Aorta (tissue), 5 donors: ENCODE measurements around the gene RENBP. TPM values are rescaled to one million over a fixed set of nuclear protein-coding genes. Genes with fewer than 3 reads are reported as not detected.
A peak's percentile ranks its signal among the peaks of the same experiment; 100 is the strongest.

Experiments used
- ATAC-seq: fragments of 200-7000 bp; cut with Tn5 transposase; one replicate; pipeline ENCODE4 v1.9.1; 2022; ENCODE audit warnings: moderate library complexity; ENCODE audit not compliant: low FRiP score
- DNase-seq, 2 donors: peaks; one replicate each; pipeline ENCODE4 v3.0.0-alpha.2; 2020
- H3K27ac ChIP-seq, 2 donors: one replicate each; pipeline ENCODE4 v1.5.1; 2013; ENCODE audit warnings: low read length in 2 of 2, mild to moderate bottlenecking in 2 of 2, moderate library complexity in 2 of 2, control low read depth in 1 of 2, inconsistent platforms in 1 of 2, low read depth in 1 of 2
- H3K27me3 ChIP-seq, 2 donors: one replicate each; pipeline ENCODE4 v1.6.1; 2013; ENCODE audit warnings: control low read depth in 1 of 2, low read length in 1 of 2, mild to moderate bottlenecking in 1 of 2, moderate library complexity in 1 of 2; ENCODE audit not compliant: insufficient read depth in 2 of 2, control insufficient read depth in 1 of 2
- H3K36me3 ChIP-seq, 2 donors: one replicate each; pipeline ENCODE4 v1.6.1; 2013; ENCODE audit warnings: control low read depth in 1 of 2, low read length in 1 of 2, mild to moderate bottlenecking in 1 of 2; ENCODE audit not compliant: insufficient read depth in 2 of 2, control insufficient read depth in 1 of 2
- H3K4me1 ChIP-seq, 2 donors: one replicate each; pipeline ENCODE4 v1.6.1; 2013; ENCODE audit warnings: low read length in 2 of 2, control low read depth in 1 of 2, mild to moderate bottlenecking in 1 of 2, moderate library complexity in 1 of 2; ENCODE audit not compliant: insufficient read depth in 2 of 2, control insufficient read depth in 1 of 2
- H3K4me3 ChIP-seq, 2 donors: one replicate each; pipeline ENCODE4 v1.5.1; 2013; ENCODE audit warnings: low read length in 2 of 2, control low read depth in 1 of 2, mild to moderate bottlenecking in 1 of 2
- H3K9me3 ChIP-seq: one replicate; pipeline ENCODE4 v1.6.1; 2013; ENCODE audit warnings: mild to moderate bottlenecking, low read length; ENCODE audit not compliant: control insufficient read depth
- WGBS, 2 donors: extraction: QIAGEN DNeasy Blood & Tissue Kit; methylation state at CpG; one replicate each; pipeline ENCODE4 v1.1.7; 2013; 5-methylcytosine and 5-hydroxymethylcytosine counted together
- intact Hi-C, 2 donors: fragments of 100-400 bp; cut with DNase I; formaldehyde crosslinking; loops; one replicate each; pipeline versions ENCODE4 v1.14.2 to v1.15.0; 2022
- polyA plus RNA-seq, 2 donors: library from polyadenylated mRNA; stranded (reverse); fragments of 200-250 nt; gene quantifications; one replicate each; pipeline ENCODE4 v1.2.3, GENCODE V29; 2013
- total RNA-seq, 2 donors: library from RNA; stranded (reverse); fragmentation: NEBNext Ultra II Directional; extraction: Animal tissue kit (Norgen Biotek cat#: 25700); gene quantifications; one replicate each; pipeline ENCODE4 v1.2.1, GENCODE V29; 2021
- donor health status: healthy with polysubstance abuse.
- donor health status: Bipolar disorder and iron deficiency.
- donor health status: DM: no; HTN: no; CAD: no.
- donor health status: DM: no; HTN: no; CAD: no.
- donor health status: DM: yes; HTN: yes; CAD: no.

Gene RENBP
- total and polyA plus RNA-seq, 4 donors, result 10.5 to 20.9 (median 13.8) TPM

DNA sequence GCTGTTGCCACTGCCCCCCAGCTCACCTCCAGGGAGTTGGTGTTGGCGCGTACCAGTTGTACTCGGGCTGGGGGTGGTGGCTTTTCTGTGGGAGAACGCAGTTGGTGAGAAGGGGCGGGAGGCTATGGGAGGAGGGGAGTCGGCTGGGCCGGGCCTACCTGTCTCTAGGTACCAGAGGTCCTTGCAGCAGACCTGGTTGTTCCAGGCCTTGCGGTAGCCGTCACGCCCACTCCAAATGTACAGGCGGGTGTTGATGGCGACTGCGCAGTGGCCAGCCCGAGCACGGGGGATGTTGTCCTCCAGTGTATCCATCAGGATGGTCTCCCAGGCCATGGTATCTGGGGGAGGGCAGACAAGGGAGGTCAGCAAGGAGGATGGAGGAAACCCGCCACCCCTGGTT lies 15.6 kb upstream of the RENBP start:
- ATAC-seq, result no peak
- intact Hi-C loops, result no loop called here
- peaks cover 0 to 4% of the 10 kb centered on the region in 2 donors for H3K36me3 ChIP-seq

DNA sequence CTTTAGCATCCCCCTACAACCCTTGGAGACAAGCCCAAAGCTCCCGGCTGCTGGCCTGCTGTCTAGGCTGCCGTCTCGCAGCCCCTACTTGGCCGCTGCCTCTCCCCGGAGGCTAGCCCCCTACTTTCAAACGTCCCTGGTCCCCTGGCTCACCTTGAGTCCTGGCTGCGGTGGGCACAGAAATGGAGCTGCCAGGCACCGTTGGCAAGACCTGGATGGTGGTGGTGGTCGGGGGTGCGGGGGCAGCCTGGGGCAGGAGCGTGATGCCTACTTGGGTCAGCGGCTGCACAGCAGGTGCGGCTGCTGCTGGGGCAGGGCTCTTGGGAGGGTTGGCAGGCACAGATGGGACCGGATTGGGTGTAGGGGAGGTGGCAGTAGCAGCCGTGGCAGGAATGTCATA lies 15.2 kb upstream of the RENBP start:
- WGBS, 2 donors, result 86 to 93% methylated on average over 15 of the region's 15 CpGs
- Histone ChIP-seq H3K4me3 (no peak overlapping the region), H3K27me3 (no peaks in the 10 kb centered on the region), H3K4me1 (no peaks in the 10 kb centered on the region), H3K27ac (no peak overlapping the region), H3K9me3 (no peaks in the 10 kb centered on the region), H3K36me3 (peaks cover 0 to 4% of the 10 kb centered on the region in 2 donors)
- no peak for ATAC-seq
- intact Hi-C loops, result loop anchor here in 1 of 2 donors (10.0 kb wide), 1 partner anchor 1005 kb away; no protein-coding TSS in a partner anchor
- peak in 1 of 2 donors; percentile 59 for DNase-seq

More for the DNA sequence above, 15.6 kb upstream of the RENBP start:
- no peak overlapping the region for H3K4me3 ChIP-seq
- no peak overlapping the region for H3K27ac ChIP-seq
- peak in 1 of 2 donors; percentile 62 for DNase-seq
- H3K27me3 ChIP-seq, result no peaks in the 10 kb centered on the region
- 94 to 97% methylated on average over 16 of the region's 16 CpGs for WGBS, 2 donors
- no peaks in the 10 kb centered on the region for H3K9me3 ChIP-seq
- H3K4me1 ChIP-seq, result no peaks in the 10 kb centered on the region

DNA sequence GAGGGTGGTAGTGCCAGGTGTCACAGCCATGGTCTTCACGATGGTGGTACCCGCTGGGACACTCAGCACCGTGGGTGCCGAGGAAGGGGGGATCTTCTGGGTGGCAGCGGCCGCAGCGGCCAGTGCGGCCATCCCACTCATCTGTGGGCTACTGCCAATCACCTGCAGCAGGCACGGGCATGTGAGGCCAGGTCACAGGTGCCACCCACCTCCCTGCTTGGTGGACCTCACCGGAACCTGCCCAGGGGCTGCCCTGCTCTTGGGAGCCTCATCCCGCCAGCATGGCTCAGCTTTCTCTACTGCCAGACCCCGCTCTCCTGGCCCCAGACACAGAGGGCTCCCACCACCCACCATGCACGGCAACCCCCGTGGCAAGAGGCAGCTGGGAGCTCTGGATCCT lies 14.2 kb upstream of the RENBP start:
- intact Hi-C loops, result loop anchor here in 1 of 2 donors (10.0 kb wide), 1 partner anchor 1004 kb away; no protein-coding TSS in a partner anchor

DNA sequence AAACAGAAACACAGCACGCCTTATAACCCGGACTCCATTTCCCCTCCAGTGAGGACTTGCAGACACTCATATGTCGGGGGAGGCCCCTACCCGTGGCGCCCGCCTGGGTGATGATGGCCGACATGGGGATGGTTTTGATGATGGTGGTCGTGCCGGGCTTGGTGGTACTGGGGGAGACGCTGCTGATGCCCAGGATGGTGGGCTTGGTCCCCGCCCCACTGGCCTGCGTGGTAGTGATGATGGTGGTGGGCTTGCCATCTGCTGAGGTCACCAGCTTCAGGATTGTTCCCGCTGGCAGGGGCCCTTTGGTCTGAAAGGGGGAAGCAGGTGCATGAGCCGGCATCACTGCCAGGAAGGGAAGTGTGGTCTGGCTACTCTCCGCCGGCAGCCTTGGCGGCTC lies 12.8 kb upstream of the RENBP start:
- Histone ChIP-seq H3K36me3 (peaks cover 0 to 4% of the 10 kb centered on the region in 2 donors), H3K4me3 (no peak overlapping the region), H3K4me1 (no peaks in the 10 kb centered on the region), H3K9me3 (no peaks in the 10 kb centered on the region), H3K27me3 (no peaks in the 10 kb centered on the region), H3K27ac (no peak overlapping the region)
- no peak for DNase-seq
- intact Hi-C loops, result loop anchor here in 1 of 2 donors (10.0 kb wide), 1 partner anchor 1002 kb away; no protein-coding TSS in a partner anchor
- WGBS, 2 donors, result 84 to 92% methylated on average over 17 of the region's 17 CpGs
- no peak for ATAC-seq

More for the DNA sequence above, 14.2 kb upstream of the RENBP start:
- Histone ChIP-seq H3K36me3 (peaks cover 0 to 4% of the 10 kb centered on the region in 2 donors), H3K9me3 (no peaks in the 10 kb centered on the region), H3K4me3 (no peak overlapping the region), H3K27ac (no peak overlapping the region), H3K27me3 (no peaks in the 10 kb centered on the region), H3K4me1 (no peaks in the 10 kb centered on the region)
- WGBS, 2 donors, result 91 to 92% methylated on average over 14 of the region's 14 CpGs
- ATAC-seq (no peak), DNase-seq (peak in 1 of 2 donors; percentile 62)

- WGBS, 2 donors, result 86 to 91% methylated on average over 33 to 35 of the region's 35 CpGs
- intact Hi-C loops, result loop anchor here in 1 of 2 donors (10.0 kb wide), 1 partner anchor 1001 kb away; no protein-coding TSS in a partner anchor
- no peak for ATAC-seq
- H3K4me3 ChIP-seq, result no peak overlapping the region
- H3K9me3 ChIP-seq, result no peaks in the 10 kb centered on the region
- H3K4me1 ChIP-seq, result no peaks in the 10 kb centered on the region
- no peak overlapping the region for H3K27ac ChIP-seq
- DNase-seq, result no peak
- H3K27me3 ChIP-seq, result no peaks in the 10 kb centered on the region
- peaks cover 0 to 4% of the 10 kb centered on the region in 2 donors for H3K36me3 ChIP-seq
These were observed 11.8 kb upstream of the RENBP start for GRCh38 chrX:153956044-153956907.

GRCh38 chrX:153955228-153955732 lies 10.8 kb upstream of the RENBP start:
- Histone ChIP-seq H3K27me3 (no peaks in the 10 kb centered on the region), H3K4me1 (no peaks in the 10 kb centered on the region), H3K4me3 (no peak overlapping the region), H3K27ac (no peak overlapping the region), H3K36me3 (peaks cover 0 to 4% of the 10 kb centered on the region in 2 donors), H3K9me3 (no peaks in the 10 kb centered on the region)
- DNase-seq (no peak), ATAC-seq (no peak)
- WGBS, 2 donors, result 76 to 84% methylated on average over 12 of the region's 12 CpGs
- intact Hi-C loops, result loop anchor here in 1 of 2 donors (10.0 kb wide), 1 partner anchor 1000 kb away; no protein-coding TSS in a partner anchor

GRCh38 chrX:153954558-153955227 lies 10.2 kb upstream of the RENBP start:
- Histone ChIP-seq H3K9me3 (no peaks in the 10 kb centered on the region), H3K36me3 (peaks cover 0 to 4% of the 10 kb centered on the region in 2 donors), H3K4me1 (no peaks in the 10 kb centered on the region), H3K27ac (no peak overlapping the region), H3K27me3 (no peaks in the 10 kb centered on the region), H3K4me3 (no peak overlapping the region)
- intact Hi-C loops, result loop anchor here (5.0 to 10.0 kb wide), 3 partner anchors 192 to 1000 kb away; partner anchors contain the start of gene PLXNB3 (in 1 of the 2)
- DNase-seq (no peak), ATAC-seq (no peak)
- 93 to 96% methylated on average over 44 of the region's 44 CpGs for WGBS, 2 donors

DNA sequence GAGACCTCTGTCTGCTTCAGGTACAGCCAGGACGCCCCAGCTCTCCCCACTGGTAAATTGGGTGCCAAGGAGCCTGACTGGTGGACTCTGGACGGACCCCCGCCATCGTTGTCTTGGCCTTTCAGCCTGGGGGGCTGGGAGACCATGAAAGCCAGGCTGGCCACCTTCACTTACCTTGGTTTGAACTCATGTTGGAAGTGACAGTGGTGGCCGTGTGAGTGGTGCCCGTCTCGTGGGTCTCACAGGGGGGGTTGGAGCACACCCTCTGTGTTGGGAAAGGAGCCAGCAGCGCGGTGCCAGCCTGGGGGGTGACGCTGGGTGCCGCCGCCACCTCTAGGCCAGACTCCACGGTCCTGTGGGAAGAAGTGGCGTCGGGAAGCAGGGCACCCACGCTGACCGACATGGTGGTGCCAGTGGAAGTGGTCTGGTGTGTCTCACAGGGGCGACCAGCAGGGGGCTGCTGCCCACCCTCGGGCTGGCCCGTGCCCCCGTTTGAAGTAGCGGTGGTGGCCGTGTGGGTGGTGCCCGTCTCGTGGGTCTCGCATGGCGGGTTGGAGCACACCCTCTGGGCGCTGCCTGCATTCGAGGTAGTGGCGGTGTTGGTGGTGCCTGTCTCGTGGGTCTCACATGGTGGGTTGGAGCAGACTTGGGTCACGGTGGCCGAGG lies 9.6 kb upstream of the RENBP start:
- Histone ChIP-seq H3K27me3 (no peaks in the 10 kb centered on the region), H3K9me3 (no peaks in the 10 kb centered on the region), H3K4me1 (no peaks in the 10 kb centered on the region), H3K4me3 (no peak overlapping the region), H3K27ac (peak overlapping the region in 1 of 2 donors; percentile 19), H3K36me3 (peaks cover 0 to 4% of the 10 kb centered on the region in 2 donors)
- ATAC-seq, result no peak
- DNase-seq, result no peak
- 69 to 73% methylated on average over 31 to 33 of the region's 33 CpGs for WGBS, 2 donors
- intact Hi-C loops, result loop anchor here (2.0 to 10.0 kb wide), 4 partner anchors 189 to 999 kb away; partner anchors contain the start of gene PLXNB3 (in 2 of the 2)
